Mesodermal cell (in vitro differentiated cells): ENCODE data around the gene TCEAL4.
A peak's percentile ranks its signal among the peaks of the same experiment; 100 is the strongest.

ENCODE experiments used
- H3K27ac ChIP-seq: 2 replicates; pipeline ENCODE4 v1.7.0; 2013; ENCODE audit warnings: mild to moderate bottlenecking, low read depth, low read length, moderate library complexity; ENCODE audit not compliant: severe bottlenecking
- H3K36me3 ChIP-seq: 2 replicates; pipeline ENCODE4 v1.7.1; 2013; ENCODE audit warnings: mild to moderate bottlenecking, low read length, moderate library complexity; ENCODE audit not compliant: control insufficient read depth, insufficient read depth
- H3K4me1 ChIP-seq: one replicate; pipeline ENCODE4 v1.7.1; 2013; ENCODE audit warnings: mild to moderate bottlenecking, low read length; ENCODE audit not compliant: insufficient read depth, control insufficient read depth, poor library complexity, severe bottlenecking
- H3K4me3 ChIP-seq: 2 replicates; pipeline ENCODE4 v1.7.0; 2013; ENCODE audit warnings: low read length, control low read depth, mild to moderate bottlenecking; ENCODE audit not compliant: insufficient read depth, poor library complexity, severe bottlenecking; ENCODE audit errors: extremely low read depth
- H3K9me3 ChIP-seq: 2 replicates; pipeline ENCODE4 v1.7.1; 2013; ENCODE audit warnings: mild to moderate bottlenecking, low read length, moderate library complexity; ENCODE audit not compliant: control insufficient read depth
- WGBS, 2 experiments: methylation state at CpG; one replicate each; pipeline ENCODE4 v1.1.5; 2013; ENCODE audit warnings: missing lambda C conversion rate in 2 of 2; ENCODE audit not compliant: insufficient coverage in 2 of 2; 5-methylcytosine and 5-hydroxymethylcytosine counted together

The TCEAL4 gene

DNA sequence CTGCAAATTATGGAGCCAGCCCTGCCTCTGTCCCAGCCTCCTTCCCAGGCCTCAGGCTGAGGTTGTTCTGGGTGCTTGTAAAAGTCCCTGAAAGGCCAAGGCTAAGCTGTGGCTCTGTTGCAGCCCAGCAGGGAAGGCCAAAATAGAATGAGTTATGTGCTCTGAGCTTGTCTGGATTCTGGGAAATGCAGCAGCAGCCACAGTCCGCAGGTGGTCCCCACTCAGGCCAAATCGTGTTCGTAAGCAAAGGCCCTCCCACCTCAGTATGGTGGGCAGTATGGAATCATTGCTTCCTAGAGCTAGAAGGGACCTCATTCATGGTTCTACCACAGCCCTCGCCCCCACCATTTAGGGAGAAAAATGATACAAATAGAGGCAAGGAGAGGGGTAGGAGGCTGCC is 38.8 kb downstream of the TCEAL4 start:
- Histone ChIP-seq H3K4me1 (no peaks in the 10 kb centered on the region), H3K4me3 (no peak overlapping the region), H3K9me3 (no peaks in the 10 kb centered on the region), H3K27ac (no peak overlapping the region), H3K36me3 (no peaks in the 10 kb centered on the region)
- WGBS, 2 experiments, result no CpG with 5 or more reads among the region's 4 CpGs

DNA sequence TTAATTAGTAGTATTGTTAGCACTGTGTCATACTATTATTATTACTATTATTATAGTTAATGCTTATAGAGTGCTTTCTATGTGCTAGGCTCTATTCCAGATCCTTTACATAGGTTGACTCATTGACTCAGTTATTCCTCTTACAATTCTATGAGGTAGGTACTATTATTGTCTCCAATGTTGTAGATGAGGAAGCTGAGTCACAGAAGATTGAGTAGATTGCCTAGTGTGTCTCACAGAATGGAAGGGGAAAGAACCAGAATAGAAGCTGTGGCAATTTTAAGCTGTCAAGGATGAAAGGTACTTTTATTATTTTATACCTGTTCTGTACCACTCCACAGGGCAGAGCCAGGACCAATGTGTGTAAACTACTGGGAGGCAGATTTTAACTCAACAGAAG is 41.5 kb downstream of the TCEAL4 start:
- Histone ChIP-seq H3K9me3 (no peaks in the 10 kb centered on the region), H3K27ac (no peak overlapping the region), H3K36me3 (no peaks in the 10 kb centered on the region), H3K4me1 (no peaks in the 10 kb centered on the region), H3K4me3 (no peak overlapping the region)

DNA sequence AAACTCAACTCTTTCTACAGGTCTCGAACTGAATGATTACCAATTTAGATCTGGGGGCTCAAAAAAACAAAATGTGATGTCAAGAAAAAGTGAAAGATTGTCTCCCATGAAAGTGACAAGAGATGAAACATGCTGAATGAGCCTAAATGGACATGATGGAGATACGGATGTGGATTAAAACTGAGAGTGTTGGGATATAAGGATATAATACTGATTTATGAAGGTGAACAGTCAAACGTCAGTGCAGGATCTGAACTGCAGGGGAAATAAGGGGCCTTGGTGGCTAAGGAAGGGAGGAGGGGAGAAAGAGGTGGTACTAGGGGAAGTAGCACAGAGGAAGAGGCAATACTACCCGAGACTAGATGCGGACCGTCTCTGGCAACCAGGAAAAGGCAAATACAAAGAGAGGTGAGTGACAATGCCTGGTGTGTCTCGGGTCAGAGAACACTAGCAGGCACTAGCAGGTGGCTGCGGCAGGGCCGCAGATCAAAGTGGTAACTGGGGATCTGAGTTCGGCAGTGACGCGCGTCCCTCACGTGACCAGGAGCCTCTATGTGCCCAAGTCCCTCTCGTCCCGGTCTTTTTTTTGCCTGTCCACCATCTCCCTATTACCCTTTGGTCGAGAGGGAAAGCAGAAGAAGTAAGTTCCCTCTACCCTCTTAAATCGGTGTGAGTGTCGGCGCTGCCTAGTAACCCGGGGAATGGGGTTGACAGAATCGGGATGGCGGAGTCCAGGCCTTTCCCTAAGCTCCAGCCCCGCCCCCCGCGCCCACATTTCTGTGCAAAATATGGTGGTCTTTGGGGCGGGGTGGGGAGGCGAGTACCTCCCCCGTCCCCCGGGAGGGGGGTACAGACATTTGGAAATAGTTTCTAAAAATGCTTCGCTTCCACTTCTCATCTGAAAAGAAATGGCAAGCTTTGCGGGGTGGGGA is 43.3 kb downstream of the TCEAL4 start, which contains the start of gene TCEAL1:
Gene TCEAL1, plus strand, starts transcription at position 590 of the 932 bp plus-strand sequence. CDS start 942 bp downstream, outside the sequence.
- Histone ChIP-seq H3K4me3 (peak within 1 kb of the TSS; percentile 67), H3K4me1 (no peaks in the 10 kb centered on the region), H3K9me3 (no peaks in the 10 kb centered on the region), H3K36me3 (no peaks in the 10 kb centered on the region), H3K27ac (peak within 1 kb of the TSS; percentile 62)
- 0 to 60% methylated on average over 2 to 9 of the region's 32 CpGs for WGBS, 2 experiments

DNA sequence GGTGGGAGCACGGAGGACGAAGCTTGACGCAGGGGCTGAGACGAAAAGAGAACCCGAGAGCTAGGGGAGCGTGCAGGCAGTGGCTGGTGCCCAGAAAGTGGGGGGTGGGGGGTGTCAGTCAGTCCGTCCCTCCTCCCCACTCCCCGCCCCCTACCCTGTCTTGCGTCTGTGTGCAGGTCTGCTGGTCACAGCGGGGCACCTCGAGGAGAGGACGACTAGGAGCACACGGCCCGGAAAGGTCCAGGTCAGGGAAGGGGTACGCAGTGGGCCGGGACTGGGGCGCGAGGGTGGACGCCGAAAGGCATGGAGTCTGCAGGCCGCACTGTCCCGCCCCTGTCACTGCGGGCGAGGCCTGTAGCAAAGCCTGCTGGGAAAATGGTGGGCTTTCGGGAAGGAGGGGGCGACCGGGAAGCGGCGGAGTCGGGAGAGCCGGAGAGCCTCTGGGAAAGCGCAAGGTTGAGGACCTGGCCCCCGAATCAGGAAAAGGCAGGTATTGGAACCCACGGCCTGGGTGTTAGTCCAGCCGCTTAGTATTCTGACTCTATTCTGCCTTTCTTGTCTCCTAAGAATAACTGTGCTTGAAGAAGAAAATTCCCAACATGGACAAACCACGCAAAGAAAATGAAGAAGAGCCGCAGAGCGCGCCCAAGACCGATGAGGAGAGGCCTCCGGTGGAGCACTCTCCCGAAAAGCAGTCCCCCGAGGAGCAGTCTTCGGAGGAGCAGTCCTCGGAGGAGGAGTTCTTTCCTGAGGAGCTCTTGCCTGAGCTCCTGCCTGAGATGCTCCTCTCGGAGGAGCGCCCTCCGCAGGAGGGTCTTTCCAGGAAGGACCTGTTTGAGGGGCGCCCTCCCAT is 44.2 kb downstream of the TCEAL4 start:
- Histone ChIP-seq H3K4me1 (no peaks in the 10 kb centered on the region), H3K27ac (peak overlapping the region; percentile 62), H3K9me3 (no peaks in the 10 kb centered on the region), H3K36me3 (no peaks in the 10 kb centered on the region), H3K4me3 (peak overlapping the region; percentile 67)
- 0 to 2% methylated on average over 3 to 10 of the region's 49 CpGs for WGBS, 2 experiments

DNA sequence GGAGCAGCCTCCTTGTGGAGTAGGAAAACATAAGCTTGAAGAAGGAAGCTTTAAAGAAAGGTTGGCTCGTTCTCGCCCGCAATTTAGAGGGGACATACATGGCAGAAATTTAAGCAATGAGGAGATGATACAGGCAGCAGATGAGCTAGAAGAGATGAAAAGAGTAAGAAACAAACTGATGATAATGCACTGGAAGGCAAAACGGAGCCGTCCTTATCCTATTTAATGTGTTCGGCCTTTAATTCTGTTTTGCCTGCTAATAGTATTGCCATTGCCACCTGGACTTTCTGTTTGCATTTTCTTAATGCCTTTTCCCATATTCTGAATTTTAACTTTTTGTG is 44.8 kb downstream of the TCEAL4 start:
- Histone ChIP-seq H3K4me1 (no peaks in the 10 kb centered on the region), H3K27ac (peak overlapping the region; percentile 62), H3K9me3 (no peaks in the 10 kb centered on the region), H3K4me3 (peak overlapping the region; percentile 67), H3K36me3 (no peaks in the 10 kb centered on the region)
- WGBS, 2 experiments, result 0 to 35% methylated on average over 3 to 6 of the region's 6 CpGs

DNA sequence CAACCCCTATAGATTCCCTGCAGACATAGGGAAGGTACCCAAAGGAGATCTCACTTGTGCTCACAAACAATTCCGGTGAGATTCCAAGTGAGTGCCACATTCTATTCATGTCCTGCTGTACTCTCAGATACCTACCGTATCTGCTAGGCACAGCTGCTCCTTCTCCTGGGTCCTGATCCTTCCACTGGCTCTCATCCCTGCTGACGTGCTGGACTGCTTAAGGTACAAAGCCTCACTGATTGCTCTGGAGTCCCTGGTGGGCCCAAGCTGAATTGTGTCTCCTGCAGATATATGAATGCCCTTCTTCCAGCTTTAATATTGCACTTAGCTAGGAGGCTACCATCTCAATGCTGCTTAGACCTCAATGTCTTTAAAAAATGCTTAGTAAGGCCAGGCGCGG is 45.8 kb downstream of the TCEAL4 start:
- no peak overlapping the region for H3K4me3 ChIP-seq
- WGBS, 2 experiments, result 100% methylated on average over 1 to 5 of the region's 5 CpGs
- no peaks in the 10 kb centered on the region for H3K9me3 ChIP-seq
- no peaks in the 10 kb centered on the region for H3K4me1 ChIP-seq
- no peaks in the 10 kb centered on the region for H3K36me3 ChIP-seq
- no peak overlapping the region for H3K27ac ChIP-seq

DNA sequence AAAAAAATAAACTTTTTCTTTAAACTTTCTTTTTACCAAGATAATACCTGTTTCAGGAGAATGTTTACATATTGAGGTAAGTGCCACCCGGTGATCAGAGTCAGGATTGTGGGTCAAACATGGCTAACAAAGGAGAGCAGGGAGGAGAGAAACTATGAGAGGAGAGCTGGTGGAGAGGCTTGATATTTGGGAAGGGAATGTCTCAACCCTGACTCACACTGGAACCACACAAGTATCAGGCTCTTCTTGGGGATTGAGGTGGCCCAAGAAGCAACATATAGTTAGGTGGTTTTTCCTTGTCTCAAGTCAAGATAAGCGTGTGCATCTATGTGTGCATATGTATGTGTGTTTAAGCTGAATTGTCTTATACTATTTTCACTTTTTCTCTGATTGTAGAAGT is 50.1 kb downstream of the TCEAL4 start:
- Histone ChIP-seq H3K4me1 (peaks cover 10% of the 10 kb centered on the region), H3K4me3 (no peak overlapping the region), H3K9me3 (no peaks in the 10 kb centered on the region), H3K27ac (no peak overlapping the region), H3K36me3 (no peaks in the 10 kb centered on the region)
- no CpG with 5 or more reads among the region's 2 CpGs for WGBS, 2 experiments
